Neural cell (in vitro differentiated cells): Measurements from ENCODE around the gene GPR15LG.

ENCODE experiments used
- EP300 ChIP-seq: fragments of 450-650 bp; conservative IDR thresholded peaks from 2 replicates; pipeline ENCODE4 v1.6.1; 2014; ENCODE audit warnings: antibody characterized with exemption, mild to moderate bottlenecking, moderate library complexity; ENCODE audit not compliant: poor library complexity, severe bottlenecking
- EZH2 ChIP-seq: fragments of 200-600, 300-800 bp; shearing (Covaris generic), sonication (generic); IDR thresholded peaks from 2 replicates; pipeline ENCODE4 v1.6.1; 2014; ENCODE audit warnings: antibody characterized with exemption, low read length, borderline replicate concordance, mild to moderate bottlenecking; ENCODE audit not compliant: insufficient read depth, poor library complexity, severe bottlenecking
- MXI1 ChIP-seq: fragments of 450-650 bp; conservative IDR thresholded peaks from 2 replicates; pipeline ENCODE4 v1.6.1; 2014; ENCODE audit warnings: antibody characterized with exemption, mild to moderate bottlenecking; ENCODE audit not compliant: poor library complexity, severe bottlenecking
- POLR2AphosphoS5 ChIP-seq: IDR thresholded peaks from 2 replicates; pipeline ENCODE4 v1.6.1; 2012
- RAD21 ChIP-seq: fragments of 450-650 bp; conservative IDR thresholded peaks from 2 replicates; pipeline ENCODE4 v1.6.1; 2014; ENCODE audit warnings: antibody characterized with exemption, mild to moderate bottlenecking, moderate library complexity
- REST ChIP-seq: IDR thresholded peaks from 2 replicates; pipeline ENCODE4 v1.6.1; 2012; ENCODE audit warnings: borderline replicate concordance
- TAF1 ChIP-seq: IDR thresholded peaks from 2 replicates; pipeline ENCODE4 v1.6.1; 2012; ENCODE audit warnings: low read depth
- TF ChIP-seq, protein P1 (sequence below): fragments of 450-650 bp; IDR thresholded peaks from 2 replicates; pipeline ENCODE4 v1.5.1; 2014; ENCODE audit warnings: antibody characterized with exemption, mild to moderate bottlenecking, moderate library complexity; ENCODE audit not compliant: poor library complexity, severe bottlenecking

DNA sequence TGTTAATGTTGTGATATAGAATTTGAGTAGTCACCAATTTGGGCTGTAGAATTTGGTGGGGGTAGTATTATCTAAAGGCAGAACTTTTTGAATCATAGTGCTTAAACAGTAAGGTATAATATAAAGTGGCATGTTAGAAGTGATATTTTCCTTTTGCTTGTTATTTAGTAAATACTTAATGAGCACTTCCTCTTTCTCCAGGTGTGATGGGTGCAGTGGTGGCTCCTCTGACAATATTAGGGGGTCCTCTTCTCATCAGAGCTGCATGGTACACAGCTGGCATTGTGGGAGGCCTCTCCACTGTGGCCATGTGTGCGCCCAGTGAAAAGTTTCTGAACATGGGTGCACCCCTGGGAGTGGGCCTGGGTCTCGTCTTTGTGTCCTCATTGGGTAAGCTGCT lies 23.7 kb upstream of the GPR15LG start:
- TF ChIP-seq POLR2AphosphoS5 (no peak), EP300 (no peak), REST (no peak), RAD21 (no peak), EZH2 (no peak), TAF1 (no peak), MXI1 (no peak)
- TF ChIP-seq, protein P1, sequence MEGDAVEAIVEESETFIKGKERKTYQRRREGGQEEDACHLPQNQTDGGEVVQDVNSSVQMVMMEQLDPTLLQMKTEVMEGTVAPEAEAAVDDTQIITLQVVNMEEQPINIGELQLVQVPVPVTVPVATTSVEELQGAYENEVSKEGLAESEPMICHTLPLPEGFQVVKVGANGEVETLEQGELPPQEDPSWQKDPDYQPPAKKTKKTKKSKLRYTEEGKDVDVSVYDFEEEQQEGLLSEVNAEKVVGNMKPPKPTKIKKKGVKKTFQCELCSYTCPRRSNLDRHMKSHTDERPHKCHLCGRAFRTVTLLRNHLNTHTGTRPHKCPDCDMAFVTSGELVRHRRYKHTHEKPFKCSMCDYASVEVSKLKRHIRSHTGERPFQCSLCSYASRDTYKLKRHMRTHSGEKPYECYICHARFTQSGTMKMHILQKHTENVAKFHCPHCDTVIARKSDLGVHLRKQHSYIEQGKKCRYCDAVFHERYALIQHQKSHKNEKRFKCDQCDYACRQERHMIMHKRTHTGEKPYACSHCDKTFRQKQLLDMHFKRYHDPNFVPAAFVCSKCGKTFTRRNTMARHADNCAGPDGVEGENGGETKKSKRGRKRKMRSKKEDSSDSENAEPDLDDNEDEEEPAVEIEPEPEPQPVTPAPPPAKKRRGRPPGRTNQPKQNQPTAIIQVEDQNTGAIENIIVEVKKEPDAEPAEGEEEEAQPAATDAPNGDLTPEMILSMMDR = no peak
